ENCODE measurements around the gene PKM. TPM values are rescaled to one million over a fixed set of nuclear protein-coding genes. Genes with fewer than 3 reads are reported as not detected.

The PKM gene
- total RNA-seq, 2 donors from 2014 or later = 1,316 to 2,692 TPM

GRCh38 chr15:72161361-72162132 lies 69.4 kb downstream of the PKM start:
- H3K9me3 Mint-ChIP-seq = no peaks in the 10 kb centered on the region
- H3K27ac Mint-ChIP-seq = peak overlapping the region in 1 of 2 donors; percentile 8
- DNase-seq (ENCODE audit: low spot score in 2 of 2) (no peak), ATAC-seq (no peak)
- H3K36me3 Mint-ChIP-seq = no peaks in the 10 kb centered on the region

- H3K36me3 Mint-ChIP-seq = no peaks in the 10 kb centered on the region
- no peaks in the 10 kb centered on the region for H3K9me3 Mint-ChIP-seq
- DNase-seq (ENCODE audit: low spot score in 2 of 2) = no peak
- no peak overlapping the region for H3K27ac Mint-ChIP-seq
- ATAC-seq = no peak
These were observed 70.2 kb downstream of the PKM start for GRCh38 chr15:72160696-72161245.

- ATAC-seq (no peak), DNase-seq (ENCODE audit: low spot score in 2 of 2) (no peak)
- Mint-ChIP-seq H3K9me3 (no peaks in the 10 kb centered on the region), H3K27ac (no peak overlapping the region), H3K36me3 (no peaks in the 10 kb centered on the region)
These were observed 74.1 kb downstream of the PKM start for GRCh38 chr15:72156928-72157327.

- Mint-ChIP-seq H3K36me3 (no peaks in the 10 kb centered on the region), H3K27ac (peak overlapping the region in 1 of 2 donors; percentile 76), H3K9me3 (no peaks in the 10 kb centered on the region)
- ATAC-seq = peak; percentile 96 to 97
- peak; percentile 75 to 85 for DNase-seq (ENCODE audit: low spot score in 2 of 2)
These were observed 75.1 kb downstream of the PKM start for GRCh38 chr15:72155635-72156616.

- Mint-ChIP-seq H3K27ac (peak overlapping the region in 1 of 2 donors; percentile 76), H3K9me3 (no peaks in the 10 kb centered on the region), H3K36me3 (no peaks in the 10 kb centered on the region)
- ATAC-seq (no peak), DNase-seq (ENCODE audit: low spot score in 2 of 2) (no peak)
These were observed 75.9 kb downstream of the PKM start for GRCh38 chr15:72155003-72155621.

- Mint-ChIP-seq H3K27ac (no peak overlapping the region), H3K36me3 (no peaks in the 10 kb centered on the region), H3K9me3 (no peaks in the 10 kb centered on the region)
- DNase-seq (ENCODE audit: low spot score in 2 of 2) = no peak
- ATAC-seq = no peak
These were observed 76.7 kb downstream of the PKM start for GRCh38 chr15:72154316-72154715.

GRCh38 chr15:72153269-72154000 lies 77.6 kb downstream of the PKM start:
- H3K27ac Mint-ChIP-seq = no peak overlapping the region
- no peaks in the 10 kb centered on the region for H3K36me3 Mint-ChIP-seq
- ATAC-seq = no peak
- H3K9me3 Mint-ChIP-seq = no peaks in the 10 kb centered on the region
- no peak for DNase-seq (ENCODE audit: low spot score in 2 of 2)

Other genes starting within 250 kb of the PKM start
- 10 to 100 TPM; 13.1 to 20.9 TPM for gene MYO9A, start 113.0 kb downstream of the PKM start, total RNA-seq
- gene SENP8, start 112.8 kb downstream of the PKM start, total RNA-seq = 1 to 10 TPM in 1 of 2 donors, under 1 TPM in 1; 0.36 to 1.8 TPM
- gene GRAMD2A, start 33.4 kb downstream of the PKM start, total RNA-seq = not detected
- 10 to 100 TPM; 52.3 to 64.8 TPM for gene PARP6, start 41.4 kb upstream of the PKM start, total RNA-seq
- gene CELF6, start 89.0 kb upstream of the PKM start, total RNA-seq = under 1 TPM; 0.37 to 0.48 TPM
- gene HEXA, start 144.8 kb upstream of the PKM start, total RNA-seq = 10 to 100 TPM; 57.3 to 75.0 TPM
- gene TMEM202, start 167.1 kb upstream of the PKM start, total RNA-seq = not detected
- 100 to 1,000 TPM; 142 to 185 TPM for gene ARIH1, start 243.1 kb upstream of the PKM start, total RNA-seq